Measurements from ENCODE around the gene UBAC2. TPM values are rescaled to one million over a fixed set of nuclear protein-coding genes. Genes with fewer than 3 reads are reported as not detected.
A peak's percentile ranks its signal among the peaks of the same experiment; 100 is the strongest.

UBAC2 gene
- total and polyA plus RNA-seq, 9 donors, result 38.7 to 87.5 (median 48.0) TPM

- Histone ChIP-seq H3K27me3 (no peaks in the 10 kb centered on the region), H3K4me1 (ENCODE audit: insufficient read depth) (peaks cover 9% of the 10 kb centered on the region), H3K9me3 (no peaks in the 10 kb centered on the region), H3K27ac (peak overlapping the region in 1 of 2 donors; percentile 31), H3K4me3 (no peak overlapping the region), H3K36me3 (no peaks in the 10 kb centered on the region)
- peak in 3 of 5 donors; percentile 19 to 65 (median 54) for DNase-seq
- TF ChIP-seq EP300 (IDR thresholded peaks at IDR 0.05) (no peak), CTCF (IDR thresholded peaks at IDR 0.05) (no peak), POLR2A (IDR thresholded peaks at IDR 0.05) (no peak)
- intact Hi-C loops (cut with DNase I), result loop anchor here in 2 of 4 donors (5.0 to 10.0 kb wide), 3 partner anchors 128 to 258 kb away; partner anchors contain the start of gene GPR183 (in 1 of the 2)
- WGBS, 3 donors, result 30 to 42% (median 35%) methylated on average over 23 of the region's 23 CpGs
Measured at GRCh38 chr13:99432609-99433542, 232.2 kb downstream of the UBAC2 start.

GRCh38 chr13:99433543-99434075, 233.0 kb downstream of the UBAC2 start:
- Histone ChIP-seq H3K9me3 (no peaks in the 10 kb centered on the region), H3K27ac (no peak overlapping the region), H3K4me1 (ENCODE audit: insufficient read depth) (peaks cover 9% of the 10 kb centered on the region), H3K27me3 (no peaks in the 10 kb centered on the region), H3K4me3 (no peak overlapping the region), H3K36me3 (no peaks in the 10 kb centered on the region)
- WGBS, 3 donors, result 94 to 98% (median 96%) methylated on average over 8 of the region's 8 CpGs
- TF ChIP-seq EP300 (IDR thresholded peaks at IDR 0.05) (no peak), CTCF (IDR thresholded peaks at IDR 0.05) (no peak), POLR2A (IDR thresholded peaks at IDR 0.05) (no peak)
- DNase-seq, result no peak
- intact Hi-C loops (cut with DNase I), result loop anchor here in 2 of 4 donors (5.0 to 10.0 kb wide), 3 partner anchors 129 to 259 kb away; partner anchors contain the start of gene GPR183 (in 1 of the 2)

DNA sequence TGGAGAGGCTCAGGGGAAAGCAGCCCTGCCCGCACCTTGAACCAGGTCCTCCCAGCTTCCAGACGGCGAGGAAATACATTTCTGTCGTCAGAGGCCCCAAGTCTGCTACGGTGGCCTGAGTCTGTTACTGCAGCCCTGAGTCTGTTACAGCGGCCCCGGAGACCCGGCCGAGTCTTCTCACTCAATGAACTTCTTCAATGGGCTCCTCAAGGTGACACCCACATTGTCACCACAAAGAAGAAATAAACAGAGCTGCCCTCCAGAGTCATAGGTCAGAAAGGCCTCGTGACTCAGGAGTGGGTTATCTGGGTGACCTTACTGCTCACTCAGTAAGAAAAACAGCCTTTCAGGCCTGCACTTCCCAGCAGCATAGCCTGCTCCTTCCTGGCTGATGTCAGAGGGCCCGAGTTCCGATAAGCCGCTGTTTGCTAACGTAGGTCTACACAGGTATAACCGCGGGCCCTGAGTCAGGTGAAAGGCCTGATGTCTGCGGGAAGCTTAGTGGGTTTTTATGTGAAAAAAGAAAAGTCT, 233.7 kb downstream of the UBAC2 start:
- Histone ChIP-seq H3K36me3 (no peaks in the 10 kb centered on the region), H3K9me3 (no peaks in the 10 kb centered on the region), H3K27ac (no peak overlapping the region), H3K4me3 (no peak overlapping the region), H3K27me3 (no peaks in the 10 kb centered on the region), H3K4me1 (ENCODE audit: insufficient read depth) (peaks cover 9% of the 10 kb centered on the region)
- 82 to 90% (median 88%) methylated on average over 17 of the region's 17 CpGs for WGBS, 3 donors
- intact Hi-C loops (cut with DNase I), result loop anchor here in 2 of 4 donors (5.0 to 10.0 kb wide), 3 partner anchors 130 to 260 kb away; partner anchors contain the start of gene GPR183 (in 1 of the 2)
- DNase-seq, result no peak
- no peak for TF ChIP-seq POLR2A (IDR thresholded peaks at IDR 0.05)
- TF ChIP-seq CTCF (IDR thresholded peaks at IDR 0.05), result no peak
- no peak for TF ChIP-seq EP300 (IDR thresholded peaks at IDR 0.05)

DNA sequence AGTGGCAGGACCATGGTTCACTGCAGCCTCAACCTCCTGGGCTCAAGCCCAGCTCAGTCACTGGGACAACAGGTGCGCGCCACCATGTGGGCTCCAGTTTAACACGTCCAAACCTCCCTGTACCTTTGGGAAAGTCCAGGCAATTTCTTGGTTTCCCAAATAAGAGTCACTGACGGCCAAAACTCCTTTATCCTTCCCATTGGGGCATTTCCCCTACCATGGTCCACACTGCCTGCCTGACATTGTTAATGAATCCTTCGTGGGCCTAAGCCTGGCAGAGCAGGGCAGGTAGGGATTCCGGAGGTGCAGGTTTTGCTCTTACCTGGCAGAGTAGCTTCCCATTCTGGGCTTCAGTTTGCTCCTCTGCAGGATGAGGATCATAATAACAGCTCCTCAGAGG, 234.5 kb downstream of the UBAC2 start:
- intact Hi-C loops (cut with DNase I), result loop anchor here (5.0 to 10.0 kb wide), 4 partner anchors 130 to 260 kb away; partner anchors contain the start of gene GPR183 (in 1 of the 4)
- no peaks in the 10 kb centered on the region for H3K9me3 ChIP-seq
- TF ChIP-seq CTCF (IDR thresholded peaks at IDR 0.05) (no peak), EP300 (IDR thresholded peaks at IDR 0.05) (no peak), POLR2A (IDR thresholded peaks at IDR 0.05) (no peak)
- no peaks in the 10 kb centered on the region for H3K27me3 ChIP-seq
- no peak for DNase-seq
- peaks cover 9% of the 10 kb centered on the region for H3K4me1 ChIP-seq (ENCODE audit: insufficient read depth)
- H3K27ac ChIP-seq, result no peak overlapping the region
- WGBS, 3 donors, result 86 to 96% (median 87%) methylated on average over 6 of the region's 6 CpGs
- no peak overlapping the region for H3K4me3 ChIP-seq
- no peaks in the 10 kb centered on the region for H3K36me3 ChIP-seq
